NB4 (cell line): ENCODE measurements around the gene TNFSF8.

ENCODE experiments used
- DNase-seq: peaks from one replicate; pipeline ENCODE4 v3.0.0; 2010; ENCODE audit warnings: low read depth
- H3K4me3 ChIP-seq: one replicate; pipeline ENCODE4 v1.5.1; 2011; ENCODE audit warnings: mild to moderate bottlenecking, low read depth, low read length, moderate library complexity
- CTCF ChIP-seq: IDR thresholded peaks from one replicate; pipeline ENCODE4 v1.5.1; 2012; ENCODE audit warnings: low read depth, low read length
- MAX ChIP-seq: IDR thresholded peaks from 2 replicates; pipeline ENCODE4 v1.6.1; 2011; ENCODE audit warnings: low read depth, low read length
- MYC ChIP-seq: IDR thresholded peaks from 2 replicates; pipeline ENCODE4 v1.6.1; 2011; ENCODE audit warnings: low read depth, low read length
- POLR2A ChIP-seq: IDR thresholded peaks from 2 replicates; pipeline ENCODE4 v1.6.1; 2011; ENCODE audit warnings: mild to moderate bottlenecking; ENCODE audit not compliant: insufficient read length; ENCODE audit errors: extremely low read depth

The TNFSF8 gene

GRCh38 chr9:114869378-114869777 is 61.0 kb downstream of the TNFSF8 start:
- TF ChIP-seq CTCF (no peak), MYC (no peak), MAX (no peak), POLR2A (no peak)
- DNase-seq, result no peak
- H3K4me3 ChIP-seq, result no peak overlapping the region

- DNase-seq, result no peak
- no peak for TF ChIP-seq CTCF
- no peak for TF ChIP-seq MYC
- no peak for TF ChIP-seq MAX
- TF ChIP-seq POLR2A, result no peak
- H3K4me3 ChIP-seq, result no peak overlapping the region
Measured at GRCh38 chr9:114867327-114867726, 63.1 kb downstream of the TNFSF8 start.

GRCh38 chr9:114864471-114864870 is 65.9 kb downstream of the TNFSF8 start:
- TF ChIP-seq MYC, result no peak
- no peak for TF ChIP-seq MAX
- TF ChIP-seq POLR2A, result no peak
- TF ChIP-seq CTCF, result no peak
- H3K4me3 ChIP-seq, result no peak overlapping the region
- DNase-seq, result no peak

GRCh38 chr9:114861922-114862605 is 68.3 kb downstream of the TNFSF8 start:
- H3K4me3 ChIP-seq, result no peak overlapping the region
- no peak for TF ChIP-seq CTCF
- no peak for TF ChIP-seq MYC
- TF ChIP-seq POLR2A, result no peak
- TF ChIP-seq MAX, result no peak
- DNase-seq, result no peak

- no peak for TF ChIP-seq MAX
- TF ChIP-seq CTCF, result no peak
- no peak for TF ChIP-seq POLR2A
- no peak for TF ChIP-seq MYC
- DNase-seq, result no peak
- H3K4me3 ChIP-seq, result no peak overlapping the region
Measured at GRCh38 chr9:114861273-114861672, 69.1 kb downstream of the TNFSF8 start.
